H9 (cell line): ENCODE data around the gene IGF1R. TPM values are rescaled to one million over a fixed set of nuclear protein-coding genes. Genes with fewer than 3 reads are reported as not detected.

Source experiments
- DNase-seq: peaks from one replicate; pipeline ENCODE4 v3.0.0-alpha.2; 2017
- H2AFZ ChIP-seq: one replicate; pipeline ENCODE4 v1.6.1; 2013; ENCODE audit warnings: mild to moderate bottlenecking, low read length, control low read depth, moderate library complexity
- H2AK5ac ChIP-seq: 2 replicates; pipeline ENCODE4 v1.6.1; 2013; ENCODE audit warnings: low read length, control low read depth, mixed read lengths; ENCODE audit not compliant: insufficient read length
- H2BK120ac ChIP-seq: one replicate; pipeline ENCODE4 v1.6.1; 2013; ENCODE audit warnings: low read depth, mild to moderate bottlenecking, low read length, control low read depth, inconsistent platforms; ENCODE audit not compliant: poor library complexity, severe bottlenecking
- H2BK12ac ChIP-seq: 2 replicates; pipeline ENCODE4 v1.6.1; 2013; ENCODE audit warnings: low read length, control low read depth, mixed read lengths, low read depth; ENCODE audit not compliant: insufficient read length
- H2BK15ac ChIP-seq: 2 replicates; pipeline ENCODE4 v1.6.1; 2013; ENCODE audit warnings: low read depth, low read length, control low read depth
- H2BK20ac ChIP-seq: one replicate; pipeline ENCODE4 v1.6.1; 2013; ENCODE audit warnings: low read depth, mild to moderate bottlenecking, low read length, control low read depth, inconsistent platforms; ENCODE audit not compliant: poor library complexity, severe bottlenecking
- H2BK5ac ChIP-seq: 2 replicates; pipeline ENCODE4 v1.6.1; 2013; ENCODE audit warnings: low read length, control low read depth, mixed read lengths; ENCODE audit not compliant: insufficient read length
- H3K14ac ChIP-seq: 2 replicates; pipeline ENCODE4 v1.6.1; 2013; ENCODE audit warnings: low read length, control low read depth; ENCODE audit not compliant: insufficient read depth
- H3K18ac ChIP-seq: 2 replicates; pipeline ENCODE4 v1.6.1; 2013; ENCODE audit warnings: low read depth, mild to moderate bottlenecking, mixed read lengths, low read length, control low read depth; ENCODE audit not compliant: insufficient read length
- H3K23ac ChIP-seq: 2 replicates; pipeline ENCODE4 v1.6.1; 2013; ENCODE audit warnings: low read length, control low read depth, mixed read lengths, low read depth; ENCODE audit not compliant: insufficient read length
- H3K23me2 ChIP-seq: 2 replicates; pipeline ENCODE4 v1.6.1; 2013; ENCODE audit warnings: low read depth, mild to moderate bottlenecking, mixed read lengths, low read length, control low read depth; ENCODE audit not compliant: insufficient read length, poor library complexity, severe bottlenecking
- H3K27ac ChIP-seq: 2 replicates; pipeline ENCODE4 v1.5.1; 2013; ENCODE audit warnings: low read length, control low read depth, mixed read lengths, low read depth; ENCODE audit not compliant: insufficient read length
- H3K27me3 ChIP-seq: 2 replicates; pipeline ENCODE4 v1.6.1; 2013; ENCODE audit warnings: low read length, control low read depth, inconsistent platforms; ENCODE audit not compliant: insufficient read depth
- H3K4ac ChIP-seq: 2 replicates; pipeline ENCODE4 v1.6.1; 2013; ENCODE audit warnings: low read depth, mild to moderate bottlenecking, control low read depth, inconsistent platforms, low read length, moderate library complexity
- H3K4me1 ChIP-seq: 2 replicates; pipeline ENCODE4 v1.6.1; 2013; ENCODE audit warnings: low read length, control low read depth, inconsistent platforms; ENCODE audit not compliant: insufficient read depth
- H3K4me2 ChIP-seq: 2 replicates; pipeline ENCODE4 v1.6.1; 2013; ENCODE audit warnings: low read length, control low read depth, mixed read lengths; ENCODE audit not compliant: insufficient read length, insufficient read depth
- H3K56ac ChIP-seq: 2 replicates; pipeline ENCODE4 v1.6.1; 2013; ENCODE audit warnings: low read depth, mild to moderate bottlenecking, mixed read lengths, low read length, control low read depth; ENCODE audit not compliant: insufficient read length
- H3K79me1 ChIP-seq: 2 replicates; pipeline ENCODE4 v1.6.1; 2013; ENCODE audit warnings: low read depth, mild to moderate bottlenecking, moderate library complexity, low read length, control low read depth, inconsistent platforms; ENCODE audit not compliant: insufficient read depth, poor library complexity, severe bottlenecking
- H3K79me2 ChIP-seq: 2 replicates; pipeline ENCODE4 v1.6.1; 2013; ENCODE audit warnings: low read length, control low read depth, inconsistent platforms; ENCODE audit not compliant: insufficient read depth
- H3K9ac ChIP-seq: 2 replicates; pipeline ENCODE4 v1.6.1; 2013; ENCODE audit warnings: low read length, control low read depth, mixed read lengths; ENCODE audit not compliant: insufficient read length; ENCODE audit errors: extremely low read depth
- H3K9me3 ChIP-seq: one replicate; pipeline ENCODE4 v1.6.1; 2013; ENCODE audit warnings: low read depth, low read length, inconsistent platforms; ENCODE audit not compliant: control insufficient read depth
- H3T11ph ChIP-seq: one replicate; pipeline ENCODE4 v1.6.1; 2013; ENCODE audit warnings: mild to moderate bottlenecking, low read length, control low read depth, inconsistent platforms
- H4K20me1 ChIP-seq: one replicate; pipeline ENCODE4 v1.6.1; 2013; ENCODE audit not compliant: control insufficient read depth, insufficient read length, insufficient read depth
- H4K5ac ChIP-seq: 2 replicates; pipeline ENCODE4 v1.6.1; 2013; ENCODE audit warnings: low read depth, mild to moderate bottlenecking, mixed read lengths, low read length, control low read depth; ENCODE audit not compliant: insufficient read length
- H4K8ac ChIP-seq: replicated peaks from 2 replicates; pipeline ENCODE4 v1.6.1; 2013; ENCODE audit warnings: low read length, control low read depth, mixed read lengths, low read depth; ENCODE audit not compliant: insufficient read length
- H4K91ac ChIP-seq: 2 replicates; pipeline ENCODE4 v1.6.1; 2013; ENCODE audit warnings: low read depth, mild to moderate bottlenecking, moderate library complexity, mixed read lengths, low read length, control low read depth; ENCODE audit not compliant: insufficient read length
- H3K27ac Mint-ChIP-seq, 3 experiments: 2 replicates in 2 of 3; 3 replicates in 1 of 3; pipeline ENCODE4 v1.8.0; 2020 to 2021; ENCODE audit warnings: mixed read lengths in 3 of 3, mild to moderate bottlenecking in 1 of 3, moderate library complexity in 1 of 3
- H3K27me3 Mint-ChIP-seq: 2 replicates; pipeline ENCODE4 v1.8.0; 2021; ENCODE audit warnings: low read depth, mild to moderate bottlenecking, moderate library complexity, mixed read lengths
- H3K36me3 Mint-ChIP-seq, 3 experiments: 2 replicates in 2 of 3; 3 replicates in 1 of 3; pipeline ENCODE4 v1.8.0; 2020 to 2021; ENCODE audit warnings: low read depth in 3 of 3, mixed read lengths in 3 of 3; ENCODE audit not compliant: insufficient read depth in 1 of 3
- H3K4me1 Mint-ChIP-seq, 2 experiments: 2 replicates each; pipeline ENCODE4 v1.8.0; 2020; ENCODE audit warnings: mixed read lengths in 2 of 2
- H3K4me3 Mint-ChIP-seq, 2 experiments: 2 replicates in 1 of 2; 3 replicates in 1 of 2; pipeline ENCODE4 v1.8.0; 2020 to 2021; ENCODE audit warnings: mild to moderate bottlenecking in 2 of 2, mixed read lengths in 2 of 2, moderate library complexity in 1 of 2
- H3K9me3 Mint-ChIP-seq, 2 experiments: 2 replicates in 1 of 2; 3 replicates in 1 of 2; pipeline ENCODE4 v1.8.0; 2020; ENCODE audit warnings: mild to moderate bottlenecking in 2 of 2, mixed read lengths in 2 of 2, moderate library complexity in 1 of 2
- CTCF ChIP-seq: fragments of 200-600 bp; sonication (generic); conservative IDR thresholded peaks from 3 replicates; pipeline ENCODE4 v1.8.0; 2021; ENCODE audit warnings: antibody characterized with exemption, mild to moderate bottlenecking
- WGBS: extraction: QIAGEN DNeasy Blood & Tissue Kit; methylation state at CpG from one replicate; pipeline ENCODE4 v1.1.7; 2013; ENCODE audit warnings: missing lambda C conversion rate, low lambda C conversion rate, mixed read lengths; ENCODE audit not compliant: insufficient read length; ENCODE audit errors: extremely low coverage; 5-methylcytosine and 5-hydroxymethylcytosine counted together
- total RNA-seq: library from RNA; stranded (reverse); gene quantifications from 2 replicates; pipeline ENCODE4 v1.2.1, GENCODE V29; 2021

The IGF1R gene
- total RNA-seq, 1 experiment from 2014 or later = 70.0 TPM

GRCh38 chr15:98700519-98700918 lies 52.2 kb downstream of the IGF1R start:
- peak overlapping the region in 2 of 3 experiments; percentile 14 to 69; a peak in 4 of 7 replicates for H3K27ac Mint-ChIP-seq

More at GRCh38 chr15:98700519-98700918, 52.2 kb downstream of the IGF1R start:
- Histone ChIP-seq H3K56ac (no peak overlapping the region), H3K79me2 (peaks cover 74% of the 10 kb centered on the region; the same call in 1 of the 2 replicates), H3K9ac (no peak overlapping the region), H3K27ac (no peak overlapping the region), H2BK5ac (no peak overlapping the region), H3K18ac (no peak overlapping the region), H3K9me3 (no peaks in the 10 kb centered on the region), H3T11ph (no peak overlapping the region), H2BK120ac (no peak overlapping the region), H3K79me1 (peaks cover 8% of the 10 kb centered on the region), H3K4me2 (no peak overlapping the region), H2BK20ac (no peak overlapping the region), H2AK5ac (no peak overlapping the region), H2BK15ac (no peak overlapping the region), H3K23ac (no peak overlapping the region), H4K8ac (no peak overlapping the region), H2BK12ac (no peak overlapping the region), H3K14ac (no peak overlapping the region), H2AFZ (no peak overlapping the region), H3K4me1 (peaks cover 13% of the 10 kb centered on the region; the same call in 1 of the 2 replicates), H3K23me2 (no peaks in the 10 kb centered on the region), H4K20me1 (no peaks in the 10 kb centered on the region), H3K4ac (no peak overlapping the region), H4K91ac (no peak overlapping the region), H3K27me3 (no peaks in the 10 kb centered on the region), H4K5ac (no peak overlapping the region)
- Mint-ChIP-seq H3K4me3 (no peak overlapping the region), H3K4me1 (peaks cover 47 to 50% of the 10 kb centered on the region in 2 experiments), H3K9me3 (no peaks in the 10 kb centered on the region), H3K27me3 (no peaks in the 10 kb centered on the region; the same call in 1 of the 2 replicates), H3K36me3 (peaks cover 0 to 4% (median 2%) of the 10 kb centered on the region in 3 experiments; a peak in 1 of 7 replicates)
- TF ChIP-seq CTCF = no peak
- DNase-seq = no peak
- WGBS = no CpG with 5 or more reads among the region's 6 CpGs
